ENCODE results near the gene FMNL2.

The FMNL2 gene

GRCh38 chr2:152588998-152589397 is 254.0 kb downstream of the FMNL2 start:
- DNase-seq, result no peak

- DNase-seq, result no peak
Measured at GRCh38 chr2:152594022-152594766, 259.2 kb downstream of the FMNL2 start.

- no peak for DNase-seq
Measured at GRCh38 chr2:152594792-152595191, 259.8 kb downstream of the FMNL2 start.

GRCh38 chr2:152598975-152599759 is 264.2 kb downstream of the FMNL2 start:
- DNase-seq, result no peak

GRCh38 chr2:152600051-152600657 is 265.2 kb downstream of the FMNL2 start:
- DNase-seq, result no peak

- DNase-seq, result no peak
Measured at GRCh38 chr2:152600697-152601096, 265.7 kb downstream of the FMNL2 start.

- DNase-seq, result no peak
Measured at GRCh38 chr2:152602750-152603149, 267.8 kb downstream of the FMNL2 start.

GRCh38 chr2:152603166-152603565 is 268.2 kb downstream of the FMNL2 start:
- no peak for DNase-seq

- DNase-seq, result no peak
Measured at GRCh38 chr2:152606081-152606480, 271.1 kb downstream of the FMNL2 start.

GRCh38 chr2:152606941-152607340 is 272.0 kb downstream of the FMNL2 start:
- DNase-seq, result no peak

- no peak for DNase-seq
Measured at GRCh38 chr2:152607793-152608300, 272.9 kb downstream of the FMNL2 start.

- no peak for DNase-seq
Measured at GRCh38 chr2:152609154-152609553, 274.2 kb downstream of the FMNL2 start.

GRCh38 chr2:152609699-152610098 is 274.7 kb downstream of the FMNL2 start:
- DNase-seq, result no peak

- no peak for DNase-seq
Measured at GRCh38 chr2:152611458-152612231, 276.7 kb downstream of the FMNL2 start.

GRCh38 chr2:152613235-152613634 is 278.3 kb downstream of the FMNL2 start:
- no peak for DNase-seq

GRCh38 chr2:152615177-152615576 is 280.2 kb downstream of the FMNL2 start:
- no peak for DNase-seq

GRCh38 chr2:152617456-152618192 is 282.6 kb downstream of the FMNL2 start:
- no peak for DNase-seq

GRCh38 chr2:152618193-152618564 is 283.2 kb downstream of the FMNL2 start:
- DNase-seq, result no peak

GRCh38 chr2:152620208-152620607 is 285.2 kb downstream of the FMNL2 start:
- no peak for DNase-seq

GRCh38 chr2:152620985-152621384 is 286.0 kb downstream of the FMNL2 start:
- no peak for DNase-seq

GRCh38 chr2:152622219-152622618 is 287.2 kb downstream of the FMNL2 start:
- DNase-seq, result no peak

GRCh38 chr2:152623076-152623740 is 288.2 kb downstream of the FMNL2 start:
- no peak for DNase-seq

All from activated CD4-positive, CD25-positive, alpha-beta regulatory T cell (primary cell).